HG03175 (cell line): ENCODE measurements around the gene S100A5.
"Not testable (repeated sequence)": the region's sequence is repeated elsewhere in the genome, so short reads cannot be mapped to it uniquely, and the experiment has no call there.

ENCODE experiments used
- ATAC-seq: cut with Tn5 transposase; IDR thresholded peaks from one replicate; pipeline ENCODE4 v1.9.1; 2021; ENCODE audit warnings: mild to moderate bottlenecking, moderate library complexity; ENCODE audit not compliant: unreplicated experiment

S100A5 gene

DNA sequence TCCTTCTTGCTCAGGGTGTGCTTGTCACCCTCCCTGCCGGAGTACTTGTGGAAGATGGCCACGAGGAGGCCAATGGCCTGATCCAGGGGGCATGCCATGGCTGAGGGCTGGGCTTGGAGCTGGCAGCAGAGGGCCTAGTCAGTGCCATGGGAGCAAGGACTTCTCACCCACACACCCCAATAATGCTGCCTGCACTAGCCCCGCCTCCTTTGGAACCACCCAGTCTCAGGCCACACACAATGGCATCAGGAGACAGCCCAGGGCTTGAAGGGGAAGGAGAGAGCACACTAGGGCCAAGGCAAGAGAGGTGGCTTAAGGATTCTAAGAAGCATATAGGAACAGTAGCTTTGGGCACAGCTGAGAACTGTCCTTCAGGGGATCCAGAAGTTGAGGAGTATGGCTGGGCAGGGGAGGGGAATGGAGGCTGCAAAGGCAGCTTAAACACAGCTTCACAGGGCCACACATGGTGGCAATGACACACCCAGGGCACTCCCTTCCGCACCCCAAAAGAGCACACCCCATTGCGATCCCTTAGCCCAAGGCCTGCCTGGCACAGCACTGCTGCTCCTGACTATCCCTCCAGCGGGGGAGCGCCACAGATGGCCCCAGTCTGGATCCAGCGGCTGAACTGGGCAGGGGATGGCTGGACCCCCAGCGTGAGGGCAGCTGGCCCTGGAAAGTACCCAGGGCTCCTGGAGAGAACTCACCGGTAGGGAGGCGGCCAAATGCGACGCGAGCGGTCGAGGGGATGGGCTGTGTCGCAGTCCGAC is 5.3 kb downstream of the S100A5 start, which contains the start of gene S100A6:
Gene S100A6, minus strand, starts transcription at position 750 of the 770 bp plus-strand sequence. Its CDS starts 652 bp downstream, at position 98.
- no peak for ATAC-seq

- no peak for ATAC-seq
Observed at GRCh38 chr1:153534925-153535241, 5.9 kb downstream of the S100A5 start.

DNA sequence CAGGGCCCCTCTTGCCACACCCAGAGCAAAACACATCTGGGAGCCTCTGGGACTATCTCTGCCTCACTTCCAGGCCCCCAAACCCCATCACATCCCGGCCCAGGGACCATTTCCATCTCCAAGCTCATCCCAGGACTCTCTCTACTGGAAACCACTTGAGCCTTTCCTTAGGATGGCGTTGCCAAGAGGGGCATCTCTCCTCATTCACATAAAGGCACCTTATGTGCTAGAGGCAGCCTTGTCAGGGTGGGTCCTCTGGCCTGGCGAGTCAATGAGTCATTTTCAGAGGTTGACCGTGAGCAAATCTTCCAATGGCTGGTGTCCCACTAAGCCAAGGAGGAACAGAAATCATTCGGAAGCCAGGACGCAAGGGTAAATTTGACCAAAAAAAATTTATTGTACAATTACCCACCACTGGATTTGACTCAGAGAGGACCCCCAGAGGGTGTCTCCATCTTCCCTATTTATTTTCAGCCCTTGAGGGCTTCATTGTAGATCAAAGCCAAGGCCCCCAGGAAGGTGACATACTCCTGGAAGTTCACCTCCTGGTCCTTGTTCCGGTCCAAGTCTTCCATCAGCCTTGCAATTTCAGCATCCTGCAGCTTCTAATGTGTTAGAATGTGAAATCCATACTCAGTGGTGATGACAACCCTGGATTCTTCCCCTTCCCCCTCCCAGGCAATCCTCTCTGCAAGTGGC is 6.4 kb downstream of the S100A5 start:
- no peak for ATAC-seq

- no peak for ATAC-seq
Observed at GRCh38 chr1:153533689-153534201, 7.0 kb downstream of the S100A5 start.

- no peak for ATAC-seq
Observed at GRCh38 chr1:153532769-153533599, 7.8 kb downstream of the S100A5 start.

DNA sequence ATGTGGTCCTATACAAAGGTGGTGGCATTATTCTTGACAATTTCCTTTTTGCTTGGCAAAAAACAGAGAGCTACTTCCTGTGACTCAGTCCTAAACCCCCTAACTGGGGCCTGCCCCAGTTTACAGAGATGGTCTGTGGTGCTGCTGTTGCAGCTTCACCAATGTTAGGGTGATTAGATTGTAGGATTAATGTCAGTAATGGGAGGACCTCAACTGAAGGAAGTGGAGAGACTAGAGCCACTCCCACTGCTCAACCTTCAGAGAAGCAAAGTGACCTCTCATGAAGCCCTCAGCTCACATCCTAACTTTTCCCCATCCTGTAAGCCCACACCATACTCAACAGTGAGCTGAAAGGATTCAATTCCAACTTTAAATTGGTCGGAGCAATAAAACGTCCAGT is 8.6 kb downstream of the S100A5 start:
- ATAC-seq = no peak

- ATAC-seq = no peak
Observed at GRCh38 chr1:153531638-153532037, 9.1 kb downstream of the S100A5 start.

- ATAC-seq = no peak
Observed at GRCh38 chr1:153527683-153528040, 13.1 kb downstream of the S100A5 start.

DNA sequence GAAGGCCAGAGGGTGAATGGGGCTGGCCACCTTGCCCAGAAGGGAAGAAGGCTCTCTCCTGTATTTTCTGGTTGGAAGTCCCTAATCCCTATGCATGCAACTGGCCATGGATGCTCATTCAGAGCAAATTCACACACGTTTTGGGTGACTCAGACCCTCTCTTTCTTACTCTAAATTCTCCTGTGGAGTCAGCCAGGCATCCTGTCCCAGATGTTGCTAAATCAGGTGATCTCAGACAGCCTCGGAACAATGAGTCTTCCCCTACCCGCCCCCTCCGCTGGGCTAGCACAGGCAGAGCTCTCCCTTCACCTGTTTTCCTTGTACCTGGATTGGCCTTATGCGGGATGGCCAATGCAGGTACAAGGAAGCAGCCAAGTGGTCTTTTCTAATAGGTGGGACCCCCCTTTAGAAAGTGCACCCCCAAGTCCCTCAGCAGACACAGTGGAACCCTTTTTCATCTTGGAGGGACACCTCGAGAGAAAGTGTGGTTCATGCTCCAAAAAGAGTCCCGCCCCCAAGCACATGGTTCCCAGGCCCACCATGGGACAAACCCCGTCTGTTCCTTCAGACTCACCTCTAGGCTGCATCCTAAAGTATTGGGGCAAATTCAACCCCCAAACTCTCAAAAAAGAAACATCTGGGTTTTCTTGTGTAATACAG is 13.6 kb downstream of the S100A5 start:
- no peak for ATAC-seq

- no peak for ATAC-seq
Observed at GRCh38 chr1:153526132-153526543, 14.6 kb downstream of the S100A5 start.

- ATAC-seq = no peak
Observed at GRCh38 chr1:153525088-153525728, 15.5 kb downstream of the S100A5 start.

GRCh38 chr1:153522353-153523048 is 18.2 kb downstream of the S100A5 start:
- not testable (repeated sequence) for ATAC-seq

- ATAC-seq = not testable (repeated sequence)
Observed at GRCh38 chr1:153521808-153522207, 18.9 kb downstream of the S100A5 start.

- no peak for ATAC-seq
Observed at GRCh38 chr1:153520818-153521476, 19.8 kb downstream of the S100A5 start.

GRCh38 chr1:153520137-153520691 is 20.5 kb downstream of the S100A5 start:
- not testable (repeated sequence) for ATAC-seq

DNA sequence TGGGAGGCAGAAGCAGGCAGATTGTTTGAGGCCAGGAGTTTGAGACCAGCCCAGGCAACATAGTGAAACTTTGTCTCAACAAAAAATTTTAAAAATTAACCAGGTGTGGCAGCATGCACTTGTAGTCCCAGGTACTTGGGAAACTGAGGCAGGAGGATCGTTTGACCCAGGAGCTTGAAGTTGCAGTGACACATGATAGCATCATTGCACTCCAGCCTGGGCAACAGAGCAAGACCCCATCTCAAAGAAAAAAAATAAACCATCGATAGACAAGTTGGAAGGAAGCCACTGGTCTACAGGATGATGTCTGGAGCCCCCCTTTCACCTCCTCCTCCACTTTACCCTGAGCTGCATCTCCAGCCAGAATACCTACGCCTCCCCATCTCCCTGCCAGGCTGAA is 21.5 kb downstream of the S100A5 start:
- no peak for ATAC-seq

DNA sequence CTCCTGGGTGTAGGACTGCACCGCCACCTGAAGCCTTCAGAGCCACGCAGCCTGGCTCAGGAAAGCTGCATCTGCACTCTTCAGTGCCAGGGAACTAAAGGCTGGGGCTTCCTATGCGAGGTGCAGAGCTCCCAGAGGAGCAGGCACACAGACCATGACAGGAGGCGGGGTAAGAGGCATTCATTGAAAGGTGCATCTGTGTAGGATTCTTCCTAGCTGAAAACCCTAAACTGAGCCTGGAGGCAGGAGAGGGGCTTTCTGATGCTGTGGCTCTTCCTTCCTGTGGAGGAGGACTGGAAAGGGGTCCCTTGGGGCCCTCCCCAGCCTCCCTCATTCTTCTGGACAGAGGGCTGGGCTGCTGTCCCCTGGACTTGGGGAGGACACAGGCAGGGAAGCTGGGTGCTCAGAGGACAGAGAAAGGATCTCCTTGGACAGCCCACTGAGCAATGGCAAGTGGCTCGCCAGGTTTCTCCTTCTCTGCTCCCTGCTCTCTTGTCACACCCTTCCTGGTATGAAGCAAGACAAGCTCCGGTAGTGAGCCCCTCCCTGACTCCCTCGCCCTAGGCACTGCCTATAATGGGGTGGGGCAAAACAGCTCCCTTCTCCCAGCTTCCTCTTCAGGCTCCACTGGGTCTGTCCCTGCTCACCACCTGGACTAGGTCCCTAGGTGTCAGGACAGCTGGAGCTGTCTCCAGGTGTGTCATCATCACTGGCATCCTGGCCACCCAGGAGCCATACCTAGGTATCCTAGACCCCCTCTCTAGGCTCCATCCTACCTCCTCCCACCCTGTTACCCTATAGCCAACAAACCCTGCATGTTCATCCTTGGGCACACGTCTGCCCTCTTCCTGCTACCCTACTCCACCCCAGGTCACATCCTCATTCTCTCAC is 25.0 kb downstream of the S100A5 start:
- no peak for ATAC-seq

- no peak for ATAC-seq
Observed at GRCh38 chr1:153513666-153514065, 27.1 kb downstream of the S100A5 start.
